Mucosa of descending colon (tissue), 3 donors: ENCODE results near the gene PHRF1. TPM values are rescaled to one million over a fixed set of nuclear protein-coding genes. Genes with fewer than 3 reads are reported as not detected.

Experiments
- ATAC-seq: fragments of 200-7000 bp; cut with Tn5 transposase; one replicate; pipeline ENCODE4 v1.9.1; 2020; ENCODE audit warnings: mild to moderate bottlenecking, moderate library complexity
- DNase-seq, 3 donors: peaks; one replicate each; pipeline ENCODE4 v3.0.0-alpha.2; 2020
- H3K36me3 ChIP-seq: fragments of 200-600 bp; one replicate; pipeline ENCODE4 v1.8.0; 2021; ENCODE audit warnings: low read depth, mild to moderate bottlenecking
- H3K4me1 ChIP-seq: fragments of 200-600 bp; one replicate; pipeline ENCODE4 v1.8.0; 2021; ENCODE audit warnings: low read depth, mild to moderate bottlenecking
- H3K4me3 ChIP-seq: fragments of 200-600 bp; one replicate; pipeline ENCODE4 v1.8.0; 2021; ENCODE audit warnings: mild to moderate bottlenecking
- H3K9me3 ChIP-seq: fragments of 200-600 bp; one replicate; pipeline ENCODE4 v1.8.0; 2021; ENCODE audit warnings: mild to moderate bottlenecking
- intact Hi-C, 2 donors: fragments of 100-400 bp; cut with DNase I in 1 of 2; cut with micrococcal nuclease in 1 of 2; formaldehyde crosslinking; loops; one replicate each; pipeline versions ENCODE4 v1.11.0 to v1.11.1; 2022; cut with DNase I, micrococcal nuclease
- total RNA-seq, 3 donors: library from RNA; stranded (reverse); fragmentation: NEBNext Ultra II Directional in 2 of 3; extraction: Animal tissue kit (Norgen Biotek cat#: 25700) in 2 of 3; gene quantifications; one replicate each; pipeline versions ENCODE4 v1.2.1 to v1.2.4, GENCODE V29; 2021 to 2023
- TF ChIP-seq, protein P1 (sequence below): fragments of 200-600 bp; IDR thresholded peaks from one replicate; pipeline ENCODE4 v1.8.0; 2022; ENCODE audit warnings: antibody characterized with exemption, mild to moderate bottlenecking
- donor health status: DM: no; HTN: no; CAD: no; lungs with moderate emphysema.
- donor health status: DM: no; HTN: no; CAD: no.
- donor health status: DM: no; HTN: yes; CAD: no.

The PHRF1 gene
- total RNA-seq, 3 donors from 2014 or later, result 35.0 to 40.2 (median 35.0) TPM

DNA sequence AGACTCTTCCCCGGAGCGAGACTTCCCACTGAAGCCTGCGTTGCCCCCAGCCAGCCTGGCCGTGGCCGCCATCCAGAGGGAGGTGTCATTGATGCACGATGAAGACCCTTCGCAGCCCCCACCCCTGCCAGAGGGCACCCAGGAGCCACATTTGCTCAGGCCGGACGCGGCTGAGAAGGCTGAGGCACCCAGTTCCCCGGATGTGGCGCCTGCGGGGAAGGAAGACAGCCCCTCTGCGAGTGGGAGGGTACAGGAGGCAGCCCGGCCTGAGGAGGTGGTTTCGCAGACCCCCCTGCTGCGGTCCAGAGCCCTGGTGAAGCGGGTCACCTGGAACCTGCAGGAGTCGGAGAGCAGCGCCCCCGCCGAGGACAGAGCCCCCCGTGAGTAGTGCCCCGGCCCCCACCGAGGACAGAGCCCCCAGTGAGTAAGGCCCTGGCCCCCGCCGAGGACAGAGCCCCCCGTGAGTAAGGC, 33.1 kb downstream of the PHRF1 start:
- Histone ChIP-seq H3K4me1 (peaks cover 20% of the 10 kb centered on the region), H3K9me3 (no peaks in the 10 kb centered on the region), H3K4me3 (no peak overlapping the region), H3K36me3 (peaks cover 23% of the 10 kb centered on the region)
- intact Hi-C loops, result no loop called here
- ATAC-seq (no peak), DNase-seq (peak in 2 of 3 donors; percentile 23 to 49)
- TF ChIP-seq, protein P1, sequence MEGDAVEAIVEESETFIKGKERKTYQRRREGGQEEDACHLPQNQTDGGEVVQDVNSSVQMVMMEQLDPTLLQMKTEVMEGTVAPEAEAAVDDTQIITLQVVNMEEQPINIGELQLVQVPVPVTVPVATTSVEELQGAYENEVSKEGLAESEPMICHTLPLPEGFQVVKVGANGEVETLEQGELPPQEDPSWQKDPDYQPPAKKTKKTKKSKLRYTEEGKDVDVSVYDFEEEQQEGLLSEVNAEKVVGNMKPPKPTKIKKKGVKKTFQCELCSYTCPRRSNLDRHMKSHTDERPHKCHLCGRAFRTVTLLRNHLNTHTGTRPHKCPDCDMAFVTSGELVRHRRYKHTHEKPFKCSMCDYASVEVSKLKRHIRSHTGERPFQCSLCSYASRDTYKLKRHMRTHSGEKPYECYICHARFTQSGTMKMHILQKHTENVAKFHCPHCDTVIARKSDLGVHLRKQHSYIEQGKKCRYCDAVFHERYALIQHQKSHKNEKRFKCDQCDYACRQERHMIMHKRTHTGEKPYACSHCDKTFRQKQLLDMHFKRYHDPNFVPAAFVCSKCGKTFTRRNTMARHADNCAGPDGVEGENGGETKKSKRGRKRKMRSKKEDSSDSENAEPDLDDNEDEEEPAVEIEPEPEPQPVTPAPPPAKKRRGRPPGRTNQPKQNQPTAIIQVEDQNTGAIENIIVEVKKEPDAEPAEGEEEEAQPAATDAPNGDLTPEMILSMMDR, result no peak

DNA sequence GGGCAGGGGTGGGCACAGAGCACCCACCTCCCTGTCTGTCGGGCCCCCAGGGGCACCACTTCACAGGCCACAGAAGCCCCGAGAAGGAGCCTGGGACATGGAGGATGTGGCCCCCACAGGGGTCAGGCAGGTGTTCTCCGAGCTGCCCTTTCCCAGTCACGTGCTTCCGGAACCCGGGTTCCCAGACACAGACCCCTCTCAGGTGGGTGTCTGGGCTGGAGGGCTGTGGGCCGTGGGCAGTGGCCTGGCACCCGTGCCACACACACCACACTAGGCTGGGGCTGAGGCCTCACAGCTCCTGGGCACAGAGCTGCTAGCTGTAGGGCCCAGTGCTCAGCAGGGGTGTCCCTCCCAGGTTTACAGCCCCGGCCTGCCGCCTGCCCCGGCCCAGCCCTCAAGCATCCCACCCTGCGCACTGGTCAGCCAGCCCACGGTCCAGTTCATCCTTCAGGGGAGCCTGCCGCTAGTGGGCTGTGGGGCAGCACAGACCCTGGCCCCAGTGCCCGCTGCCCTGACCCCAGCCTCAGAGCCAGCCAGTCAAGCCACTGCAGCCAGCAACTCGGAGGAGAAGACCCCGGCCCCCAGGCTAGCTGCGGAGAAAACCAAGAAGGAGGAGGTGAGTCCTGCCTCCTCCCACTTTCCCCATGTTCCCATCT, 34.0 kb downstream of the PHRF1 start:
- intact Hi-C loops, result no loop called here
- DNase-seq (peak in 2 of 3 donors; percentile 24 to 45), ATAC-seq (no peak)
- Histone ChIP-seq H3K9me3 (no peaks in the 10 kb centered on the region), H3K4me3 (no peak overlapping the region), H3K36me3 (peaks cover 18% of the 10 kb centered on the region), H3K4me1 (peaks cover 29% of the 10 kb centered on the region)
- TF ChIP-seq, protein P1, result no peak

DNA sequence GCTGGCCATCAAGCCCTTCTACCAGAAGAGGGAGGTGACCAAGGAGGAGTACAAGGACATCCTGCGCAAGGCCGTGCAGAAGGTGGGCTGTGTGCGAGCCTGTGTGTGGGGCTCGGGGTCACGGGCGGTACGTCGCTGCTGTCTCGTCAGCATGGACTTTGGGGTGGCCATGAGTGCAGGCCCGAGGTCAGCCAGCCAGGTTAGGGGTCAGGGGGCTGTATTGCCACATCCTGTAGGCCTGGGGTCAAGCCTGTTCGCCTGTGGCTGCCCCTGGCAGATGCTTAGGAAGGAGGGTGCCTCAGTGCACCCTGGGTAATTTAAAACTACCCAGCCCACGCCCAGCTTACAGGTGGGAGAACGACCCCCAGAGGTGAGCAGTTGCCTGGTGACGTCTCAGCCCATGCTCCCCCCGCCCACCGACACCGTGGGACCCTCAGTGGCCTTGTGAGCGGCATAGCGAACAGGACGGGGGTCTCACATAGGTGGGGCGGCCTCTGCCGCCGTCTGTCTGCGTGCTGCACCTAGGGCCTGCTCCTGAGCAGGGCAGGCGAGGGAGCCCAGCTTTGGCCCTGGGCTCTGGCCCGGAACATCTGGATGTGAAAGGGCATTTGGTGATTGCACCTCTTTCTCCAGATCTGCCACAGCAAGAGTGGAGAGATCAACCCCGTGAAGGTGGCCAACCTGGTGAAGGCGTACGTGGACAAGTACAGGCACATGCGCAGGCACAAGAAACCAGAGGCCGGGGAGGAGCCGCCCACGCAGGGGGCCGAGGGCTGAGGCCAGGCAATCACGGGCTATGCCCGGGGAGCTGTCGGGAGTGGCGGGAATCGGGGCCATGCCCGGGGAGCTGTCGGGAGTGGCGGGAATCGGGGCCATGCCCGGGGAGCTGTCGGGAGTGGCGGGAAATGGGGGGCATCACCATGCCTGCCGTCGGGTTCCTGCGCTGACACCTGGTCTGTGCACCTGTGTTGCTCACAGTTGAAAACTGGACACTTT, 35.0 kb downstream of the PHRF1 start:
- intact Hi-C loops, result no loop called here
- Histone ChIP-seq H3K4me3 (no peak overlapping the region), H3K4me1 (peaks cover 29% of the 10 kb centered on the region), H3K36me3 (peaks cover 9% of the 10 kb centered on the region), H3K9me3 (no peaks in the 10 kb centered on the region)
- ATAC-seq, result no peak
- TF ChIP-seq, protein P1, result no peak
- DNase-seq, result peak in 2 of 3 donors; percentile 38 to 63

DNA sequence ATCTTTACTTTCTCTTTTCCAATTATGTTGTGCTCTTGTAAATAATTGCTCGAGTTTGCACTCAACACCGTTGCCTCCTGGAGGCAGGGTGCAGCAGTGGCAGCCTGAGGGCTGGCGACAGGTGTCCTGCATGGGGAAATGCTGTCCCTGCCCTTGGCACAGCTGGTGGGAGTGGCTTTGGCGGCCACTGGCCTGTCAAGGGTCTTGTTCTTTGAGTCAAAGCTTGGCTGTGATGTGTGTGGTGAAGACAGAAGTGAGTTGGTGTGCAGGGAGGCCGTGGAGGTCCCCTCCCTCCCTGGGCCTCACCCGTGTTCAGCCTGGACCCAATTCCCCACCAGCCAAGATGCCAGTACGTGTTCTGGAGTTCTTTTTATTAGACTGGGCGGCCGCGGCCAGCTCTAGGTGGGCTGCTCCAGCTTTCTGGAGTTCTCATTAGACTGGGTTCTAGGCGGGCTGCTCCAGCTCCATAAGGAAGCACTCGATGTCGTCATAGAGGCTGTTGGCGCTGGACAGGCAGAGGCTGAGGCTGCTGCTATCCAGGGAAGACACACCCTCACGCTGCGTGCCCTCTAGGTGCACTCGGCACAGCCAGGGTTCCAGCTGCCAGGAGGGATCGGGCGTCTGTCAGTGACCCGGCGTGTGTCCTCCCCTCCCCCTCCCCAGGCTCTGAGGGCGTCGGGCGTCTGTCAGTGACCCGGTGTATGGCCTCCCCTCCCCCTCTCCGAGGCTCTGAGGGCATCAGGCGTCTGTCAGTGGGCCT, 36.1 kb downstream of the PHRF1 start:
- DNase-seq (peak; percentile 82 to 91 (median 82)), ATAC-seq (peak; percentile 59)
- intact Hi-C loops, result no loop called here
- Histone ChIP-seq H3K36me3 (peaks cover 4% of the 10 kb centered on the region), H3K9me3 (no peaks in the 10 kb centered on the region), H3K4me1 (peaks cover 29% of the 10 kb centered on the region), H3K4me3 (no peak overlapping the region)
- TF ChIP-seq, protein P1, result no peak

DNA sequence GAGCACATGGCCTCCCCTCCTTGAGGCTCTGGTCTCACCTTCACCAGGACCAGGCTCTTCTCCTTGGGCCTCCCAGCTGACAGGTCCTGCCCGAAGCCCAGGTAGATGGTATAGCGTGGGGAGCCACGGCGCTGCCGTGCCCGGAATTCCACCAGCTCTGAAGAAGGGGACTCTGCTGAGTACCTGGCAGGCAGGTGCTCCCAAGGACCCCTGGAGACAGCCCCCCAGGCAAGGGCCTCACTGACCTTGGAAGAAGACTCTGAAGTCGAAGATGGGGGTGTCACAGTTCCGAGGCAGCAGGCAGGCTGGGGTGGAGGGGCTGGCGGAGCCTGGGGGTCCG, 36.7 kb downstream of the PHRF1 start:
- intact Hi-C loops, result no loop called here
- DNase-seq (peak in 2 of 3 donors; percentile 53 to 70), ATAC-seq (no peak)
- TF ChIP-seq, protein P1, result no peak
- peaks cover 4% of the 10 kb centered on the region for H3K36me3 ChIP-seq
- no peaks in the 10 kb centered on the region for H3K9me3 ChIP-seq
- no peak overlapping the region for H3K4me3 ChIP-seq
- peaks cover 29% of the 10 kb centered on the region for H3K4me1 ChIP-seq
